ENCODE measurements around the gene ARMH4.

- TF ChIP-seq CTCF (IDR thresholded peaks at IDR 0.05) (no peak), POLR2A (IDR thresholded peaks at IDR 0.05) (no peak)
Observed at GRCh38 chr14:58055497-58056010, 96.5 kb downstream of the ARMH4 start.

Data from prostate gland (tissue), 2 donors.